Measurements from ENCODE around the gene MYOZ3.

GRCh38 chr5:150670948-150671310, 9.9 kb downstream of the MYOZ3 start:
- TF ChIP-seq EZH2 (IDR thresholded peaks at IDR 0.05; ENCODE audit: low read depth) (no peak), CTCF (conservative IDR thresholded peaks at IDR 0.05) (no peak)
